Neural progenitor cell (in vitro differentiated cells): ENCODE results near the gene PPP1R14B. TPM values are rescaled to one million over a fixed set of nuclear protein-coding genes. Genes with fewer than 3 reads are reported as not detected.

Experiments used
- DNase-seq: peaks from one replicate; pipeline ENCODE4 v3.0.0-alpha.2; 2016; ENCODE audit warnings: low spot score
- H2AFZ ChIP-seq: fragments of 200-600 bp; sonication (generic); replicated peaks from 2 replicates; pipeline ENCODE4 v1.6.1; 2016; ENCODE audit warnings: antibody characterized with exemption
- H3F3A ChIP-seq: fragments of 200-600 bp; sonication (generic); 2 replicates; pipeline ENCODE4 v1.6.1; 2016; ENCODE audit warnings: antibody characterized with exemption, low read depth
- H3K27ac ChIP-seq: fragments of 200-600 bp; sonication (generic); 2 replicates; pipeline ENCODE4 v1.5.1; 2016; ENCODE audit warnings: mild to moderate bottlenecking
- H3K27me3 ChIP-seq: fragments of 200-600 bp; sonication (generic); 2 replicates; pipeline ENCODE4 v1.6.1; 2016; ENCODE audit warnings: mild to moderate bottlenecking, moderate library complexity
- H3K36me3 ChIP-seq: fragments of 200-600 bp; sonication (generic); 2 replicates; pipeline ENCODE4 v1.5.1; 2016
- H3K4me1 ChIP-seq: fragments of 200-600 bp; sonication (generic); 2 replicates; pipeline ENCODE4 v1.6.1; 2016; ENCODE audit warnings: mixed run types
- H3K4me2 ChIP-seq: fragments of 200-600 bp; sonication (generic); 2 replicates; pipeline ENCODE4 v1.6.1; 2016
- H3K4me3 ChIP-seq: fragments of 200-600 bp; sonication (generic); 2 replicates; pipeline ENCODE4 v1.5.1; 2016
- H3K79me2 ChIP-seq: fragments of 200-600 bp; sonication (generic); 2 replicates; pipeline ENCODE4 v1.6.1; 2016; ENCODE audit warnings: low read depth
- H3K9ac ChIP-seq: fragments of 200-600 bp; sonication (generic); 2 replicates; pipeline ENCODE4 v1.6.1; 2016
- H3K9me3 ChIP-seq: fragments of 200-600 bp; sonication (generic); 2 replicates; pipeline ENCODE4 v1.5.1; 2016; ENCODE audit warnings: low read depth
- H4K20me1 ChIP-seq: fragments of 200-600 bp; sonication (generic); 2 replicates; pipeline ENCODE4 v1.6.1; 2016; ENCODE audit warnings: low read depth
- H3K27ac Mint-ChIP-seq: 3 replicates; pipeline ENCODE4 v1.8.0; 2021; ENCODE audit warnings: mixed read lengths
- H3K27me3 Mint-ChIP-seq: 2 replicates; pipeline ENCODE4 v1.8.0; 2022; ENCODE audit warnings: low read depth, mild to moderate bottlenecking, inconsistent platforms, moderate library complexity, mixed read lengths; ENCODE audit not compliant: insufficient read depth
- H3K36me3 Mint-ChIP-seq: 3 replicates; pipeline ENCODE4 v1.8.0; 2021; ENCODE audit warnings: mixed read lengths
- H3K4me1 Mint-ChIP-seq: 3 replicates; pipeline ENCODE4 v1.8.0; 2021; ENCODE audit warnings: mixed read lengths
- H3K4me3 Mint-ChIP-seq: 3 replicates; pipeline ENCODE4 v1.8.0; 2021; ENCODE audit warnings: mild to moderate bottlenecking, moderate library complexity, mixed read lengths
- H3K9me3 Mint-ChIP-seq: 3 replicates; pipeline ENCODE4 v1.8.0; 2020; ENCODE audit warnings: mixed read lengths
- CTCF ChIP-seq: fragments of 200-600 bp; sonication (generic); IDR thresholded peaks from 2 replicates; pipeline ENCODE4 v1.5.1; 2017; ENCODE audit warnings: antibody characterized with exemption, mild to moderate bottlenecking
- EZH2 ChIP-seq: fragments of 200-600 bp; sonication (generic); IDR thresholded peaks from 2 replicates; pipeline ENCODE4 v1.6.1; 2017; ENCODE audit warnings: antibody characterized with exemption, mild to moderate bottlenecking, moderate library complexity
- EZH2phosphoT487 ChIP-seq: fragments of 200-600 bp; sonication (generic); IDR thresholded peaks from 2 replicates; pipeline ENCODE4 v1.6.1; 2017; ENCODE audit warnings: antibody characterized with exemption
- total RNA-seq: library from RNA; depleted of rRNA; stranded (reverse); fragments of >200 nt; gene quantifications from 2 replicates; pipeline ENCODE4 v1.2.3, GENCODE V29; 2015; ENCODE audit warnings: low replicate concordance

Gene PPP1R14B
- total RNA-seq, 1 donor from 2014 or later = 107 TPM

- H3K4me1 ChIP-seq = peaks cover 16% of the 10 kb centered on the region
- Mint-ChIP-seq H3K4me1 (peaks cover 27% of the 10 kb centered on the region), H3K27me3 (peaks cover 5% of the 10 kb centered on the region), H3K36me3 (no peaks in the 10 kb centered on the region), H3K9me3 (no peaks in the 10 kb centered on the region), H3K4me3 (peak within 1 kb of the TSS; percentile 91), H3K27ac (no peak within 1 kb of the TSS)
- DNase-seq = peak; percentile 94
- H3K4me3 ChIP-seq = peak within 1 kb of the TSS; percentile 62
- H3K27me3 ChIP-seq = peaks cover 2% of the 10 kb centered on the region
- peak within 1 kb of the TSS; percentile 89 for H3K4me2 ChIP-seq
- TF ChIP-seq EZH2 = no peak
- TF ChIP-seq CTCF = no peak
- TF ChIP-seq EZH2phosphoT487 = no peak
- H3F3A ChIP-seq = peaks cover 25% of the 10 kb centered on the region
- H2AFZ ChIP-seq = peak within 1 kb of the TSS; percentile 2
- no peak within 1 kb of the TSS for H3K27ac ChIP-seq
- H3K79me2 ChIP-seq = no peaks in the 10 kb centered on the region
- peak within 1 kb of the TSS; percentile 31 for H3K9ac ChIP-seq
- H3K36me3 ChIP-seq = no peaks in the 10 kb centered on the region
- H4K20me1 ChIP-seq = no peaks in the 10 kb centered on the region
- H3K9me3 ChIP-seq = no peaks in the 10 kb centered on the region
These were observed 20.9 kb downstream of the PPP1R14B start, which contains the start of the genes NUDT22 and TRPT1 for GRCh38 chr11:64225608-64226506. NUDT22 (plus strand) TSS chr11:64226274; CDS start chr11:64226653, 379 bp downstream. TRPT1 (minus strand) TSS chr11:64226186; CDS start chr11:64225860, 326 bp downstream.

GRCh38 chr11:64224891-64225607 is 21.7 kb downstream of the PPP1R14B start:
- Histone ChIP-seq H3K4me1 (peaks cover 16% of the 10 kb centered on the region), H3F3A (peaks cover 19% of the 10 kb centered on the region), H3K4me3 (peak overlapping the region; percentile 62), H3K9me3 (no peaks in the 10 kb centered on the region), H4K20me1 (no peaks in the 10 kb centered on the region), H3K27ac (no peak overlapping the region), H3K27me3 (no peaks in the 10 kb centered on the region), H3K9ac (no peak overlapping the region), H3K79me2 (no peaks in the 10 kb centered on the region), H3K36me3 (no peaks in the 10 kb centered on the region), H3K4me2 (peak overlapping the region; percentile 89), H2AFZ (no peak overlapping the region)
- TF ChIP-seq EZH2phosphoT487 = no peak
- TF ChIP-seq CTCF = no peak
- no peak for TF ChIP-seq EZH2
- Mint-ChIP-seq H3K36me3 (no peaks in the 10 kb centered on the region), H3K27ac (no peak overlapping the region), H3K9me3 (no peaks in the 10 kb centered on the region), H3K4me1 (peaks cover 26% of the 10 kb centered on the region), H3K27me3 (peaks cover 5% of the 10 kb centered on the region), H3K4me3 (peak overlapping the region; percentile 91)
- peak; percentile 51 for DNase-seq

GRCh38 chr11:64224151-64224890 is 22.4 kb downstream of the PPP1R14B start:
- Histone ChIP-seq H3K4me1 (peaks cover 12% of the 10 kb centered on the region), H3K27ac (no peak overlapping the region), H3K4me3 (no peak overlapping the region), H3K9ac (no peak overlapping the region), H4K20me1 (no peaks in the 10 kb centered on the region), H3K36me3 (no peaks in the 10 kb centered on the region), H3K79me2 (no peaks in the 10 kb centered on the region), H3K9me3 (no peaks in the 10 kb centered on the region), H3K27me3 (no peaks in the 10 kb centered on the region), H2AFZ (no peak overlapping the region), H3F3A (peaks cover 12% of the 10 kb centered on the region), H3K4me2 (no peak overlapping the region)
- Mint-ChIP-seq H3K27me3 (peaks cover 2% of the 10 kb centered on the region), H3K27ac (no peak overlapping the region), H3K36me3 (no peaks in the 10 kb centered on the region), H3K4me3 (peak overlapping the region; percentile 91), H3K9me3 (no peaks in the 10 kb centered on the region), H3K4me1 (peaks cover 19% of the 10 kb centered on the region)
- TF ChIP-seq EZH2 (no peak), CTCF (no peak), EZH2phosphoT487 (no peak)
- no peak for DNase-seq
